MM.1S (cell line): ENCODE results near the gene EVPL.

Experiments used
- DNase-seq: peaks from one replicate; pipeline ENCODE4 v3.0.0-alpha.2; 2015
- H2AFZ ChIP-seq: fragments of 300-600 bp; sonication (generic); 2 replicates; pipeline ENCODE4 v1.6.0; 2016; ENCODE audit warnings: antibody characterized with exemption, low read length
- H3F3A ChIP-seq: fragments of 300-600 bp; sonication (generic); 2 replicates; pipeline ENCODE4 v1.6.1; 2016; ENCODE audit warnings: mild to moderate bottlenecking, antibody characterized with exemption, low read length, moderate library complexity, mixed read lengths; ENCODE audit not compliant: insufficient read depth
- H3K27ac ChIP-seq: fragments of 300-600 bp; sonication (generic); 2 replicates; pipeline ENCODE4 v1.5.1; 2016; ENCODE audit warnings: mild to moderate bottlenecking, low read length
- H3K27me3 ChIP-seq: fragments of 300-600 bp; sonication (generic); replicated peaks from 2 replicates; pipeline ENCODE4 v1.6.0; 2016; ENCODE audit warnings: low read length; ENCODE audit not compliant: insufficient read depth
- H3K36me3 ChIP-seq: fragments of 300-600 bp; sonication (generic); replicated peaks from 2 replicates; pipeline ENCODE4 v1.6.1; 2016; ENCODE audit warnings: mild to moderate bottlenecking, low read length, mixed read lengths; ENCODE audit not compliant: insufficient read depth
- H3K4me1 ChIP-seq: fragments of 300-600 bp; sonication (generic); 2 replicates; pipeline ENCODE4 v1.6.1; 2016; ENCODE audit warnings: low read length, mixed read lengths
- H3K4me2 ChIP-seq: fragments of 300-600 bp; sonication (generic); 2 replicates; pipeline ENCODE4 v1.6.0; 2016; ENCODE audit warnings: low read depth, low read length
- H3K4me3 ChIP-seq: fragments of 300-600 bp; sonication (generic); 2 replicates; pipeline ENCODE4 v1.5.1; 2016; ENCODE audit warnings: low read length, mixed read lengths
- H3K79me2 ChIP-seq: fragments of 300-600 bp; sonication (generic); 2 replicates; pipeline ENCODE4 v1.6.1; 2016; ENCODE audit warnings: mixed run types, low read length, mixed read lengths
- H3K9ac ChIP-seq: fragments of 300-600 bp; sonication (generic); 2 replicates; pipeline ENCODE4 v1.6.1; 2016; ENCODE audit warnings: low read length, mixed read lengths
- H3K9me2 ChIP-seq: fragments of 300-600 bp; sonication (generic); replicated peaks from 2 replicates; pipeline ENCODE4 v1.6.1; 2016; ENCODE audit warnings: mild to moderate bottlenecking, low read length, mixed read lengths; ENCODE audit not compliant: insufficient read depth
- H3K9me3 ChIP-seq: fragments of 300-600 bp; sonication (generic); replicated peaks from 2 replicates; pipeline ENCODE4 v1.6.1; 2016; ENCODE audit warnings: mild to moderate bottlenecking, low read length, mixed read lengths; ENCODE audit not compliant: insufficient read depth
- H4K20me1 ChIP-seq: fragments of 300-600 bp; sonication (generic); 2 replicates; pipeline ENCODE4 v1.6.1; 2016; ENCODE audit warnings: mild to moderate bottlenecking, low read length, moderate library complexity, mixed read lengths; ENCODE audit not compliant: insufficient read depth
- EZH2 ChIP-seq: fragments of 300-600 bp; sonication (generic); optimal IDR thresholded peaks from 2 replicates; pipeline ENCODE3; 2017; ENCODE audit warnings: low read depth, mild to moderate bottlenecking, antibody characterized with exemption, low read length, mixed read lengths
- EZH2phosphoT487 ChIP-seq: fragments of 300-600 bp; sonication (generic); IDR thresholded peaks from 2 replicates; pipeline ENCODE4 v1.6.1; 2018; ENCODE audit warnings: antibody characterized with exemption, low read length
- TF ChIP-seq, protein P1 (sequence below): fragments of 300-600 bp; sonication (generic); IDR thresholded peaks from 2 replicates; pipeline ENCODE4 v1.5.1; 2016; ENCODE audit warnings: antibody characterized with exemption, low read length, mixed read lengths

Gene EVPL

DNA sequence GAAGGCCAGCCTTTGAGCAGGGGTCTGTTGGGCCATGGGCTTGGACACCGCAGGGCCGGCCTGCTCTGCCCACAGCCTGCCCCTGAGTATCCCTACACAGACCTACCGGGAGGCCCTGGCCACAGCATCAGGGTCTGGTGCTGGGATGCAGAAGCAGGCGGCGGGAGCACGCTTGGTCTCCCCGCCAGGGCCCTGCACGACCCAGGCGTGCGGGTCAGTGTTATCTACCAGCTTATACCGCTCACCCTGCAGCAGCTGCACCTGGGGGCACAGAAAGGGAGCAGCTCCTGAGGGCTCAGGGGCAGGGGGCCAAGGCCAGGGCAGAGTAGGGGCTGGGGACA lies 8.8 kb downstream of the EVPL start:
- no peak overlapping the region for H3K4me3 ChIP-seq
- H3K27ac ChIP-seq = no peak overlapping the region
- peaks cover 5% of the 10 kb centered on the region; the same call in 1 of the 2 replicates for H3K4me1 ChIP-seq
- H3K9ac ChIP-seq = no peak overlapping the region
- H2AFZ ChIP-seq = no peak overlapping the region
- no peak for DNase-seq
- H3K9me3 ChIP-seq = no peaks in the 10 kb centered on the region
- peaks cover 14% of the 10 kb centered on the region; the same call in 1 of the 2 replicates for H3K27me3 ChIP-seq
- H4K20me1 ChIP-seq = no peaks in the 10 kb centered on the region
- H3K36me3 ChIP-seq = no peaks in the 10 kb centered on the region
- H3K79me2 ChIP-seq = no peaks in the 10 kb centered on the region
- H3K4me2 ChIP-seq = no peak overlapping the region
- H3F3A ChIP-seq = no peaks in the 10 kb centered on the region
- H3K9me2 ChIP-seq = no peaks in the 10 kb centered on the region
- no peak for TF ChIP-seq EZH2phosphoT487
- TF ChIP-seq, protein P1, sequence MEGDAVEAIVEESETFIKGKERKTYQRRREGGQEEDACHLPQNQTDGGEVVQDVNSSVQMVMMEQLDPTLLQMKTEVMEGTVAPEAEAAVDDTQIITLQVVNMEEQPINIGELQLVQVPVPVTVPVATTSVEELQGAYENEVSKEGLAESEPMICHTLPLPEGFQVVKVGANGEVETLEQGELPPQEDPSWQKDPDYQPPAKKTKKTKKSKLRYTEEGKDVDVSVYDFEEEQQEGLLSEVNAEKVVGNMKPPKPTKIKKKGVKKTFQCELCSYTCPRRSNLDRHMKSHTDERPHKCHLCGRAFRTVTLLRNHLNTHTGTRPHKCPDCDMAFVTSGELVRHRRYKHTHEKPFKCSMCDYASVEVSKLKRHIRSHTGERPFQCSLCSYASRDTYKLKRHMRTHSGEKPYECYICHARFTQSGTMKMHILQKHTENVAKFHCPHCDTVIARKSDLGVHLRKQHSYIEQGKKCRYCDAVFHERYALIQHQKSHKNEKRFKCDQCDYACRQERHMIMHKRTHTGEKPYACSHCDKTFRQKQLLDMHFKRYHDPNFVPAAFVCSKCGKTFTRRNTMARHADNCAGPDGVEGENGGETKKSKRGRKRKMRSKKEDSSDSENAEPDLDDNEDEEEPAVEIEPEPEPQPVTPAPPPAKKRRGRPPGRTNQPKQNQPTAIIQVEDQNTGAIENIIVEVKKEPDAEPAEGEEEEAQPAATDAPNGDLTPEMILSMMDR = no peak
- TF ChIP-seq EZH2 = no peak

GRCh38 chr17:76017481-76018339 lies 9.4 kb downstream of the EVPL start:
- no peak for DNase-seq

GRCh38 chr17:76014925-76015261 lies 12.2 kb downstream of the EVPL start:
- H3K36me3 ChIP-seq = no peaks in the 10 kb centered on the region
- no peaks in the 10 kb centered on the region for H3F3A ChIP-seq
- TF ChIP-seq EZH2phosphoT487 (no peak), EZH2 (no peak)
- TF ChIP-seq, protein P1 = no peak
- peak overlapping the region; percentile 86; the same call in 1 of the 2 replicates for H2AFZ ChIP-seq
- no peak overlapping the region for H3K4me3 ChIP-seq
- no peak overlapping the region for H3K27ac ChIP-seq
- DNase-seq = no peak
- H3K79me2 ChIP-seq = no peaks in the 10 kb centered on the region
- peaks cover 19% of the 10 kb centered on the region for H3K27me3 ChIP-seq
- H3K9me3 ChIP-seq = no peaks in the 10 kb centered on the region
- no peaks in the 10 kb centered on the region for H4K20me1 ChIP-seq
- no peak overlapping the region for H3K9ac ChIP-seq
- peaks cover 5% of the 10 kb centered on the region; the same call in 1 of the 2 replicates for H3K4me1 ChIP-seq
- H3K4me2 ChIP-seq = no peak overlapping the region
- H3K9me2 ChIP-seq = no peaks in the 10 kb centered on the region

More at GRCh38 chr17:76017481-76018339, 9.4 kb downstream of the EVPL start:
- Histone ChIP-seq H3K9me3 (no peaks in the 10 kb centered on the region), H3F3A (no peaks in the 10 kb centered on the region), H3K36me3 (no peaks in the 10 kb centered on the region), H4K20me1 (no peaks in the 10 kb centered on the region), H3K4me1 (peaks cover 5% of the 10 kb centered on the region; the same call in 1 of the 2 replicates), H3K9ac (no peak overlapping the region), H3K79me2 (no peaks in the 10 kb centered on the region), H3K9me2 (no peaks in the 10 kb centered on the region), H3K4me2 (no peak overlapping the region), H3K4me3 (no peak overlapping the region), H3K27me3 (peaks cover 8% of the 10 kb centered on the region; the same call in 1 of the 2 replicates), H2AFZ (no peak overlapping the region), H3K27ac (no peak overlapping the region)
- TF ChIP-seq, protein P1 = no peak
